DOHH2 (cell line): Measurements from ENCODE around the gene ATMIN.

Experiments
- H3F3A ChIP-seq: fragments of 200-600 bp; sonication (generic), shearing (Covaris generic); 2 replicates; pipeline ENCODE4 v1.6.0; 2016; ENCODE audit warnings: antibody characterized with exemption, mild to moderate bottlenecking; ENCODE audit not compliant: control insufficient read depth, insufficient read depth
- H3K27ac ChIP-seq: fragments of 200-600 bp; sonication (generic); 2 replicates; pipeline ENCODE4 v1.5.1; 2014; ENCODE audit warnings: low read depth, mild to moderate bottlenecking, low read length, moderate library complexity
- H3K27me3 ChIP-seq: fragments of 200-600 bp; sonication (generic); 2 replicates; pipeline ENCODE4 v1.6.1; 2014; ENCODE audit warnings: mild to moderate bottlenecking, low read length, mixed read lengths; ENCODE audit not compliant: control insufficient read depth
- H3K36me3 ChIP-seq: fragments of 200-600 bp; sonication (generic); 2 replicates; pipeline ENCODE4 v1.6.1; 2014; ENCODE audit warnings: mild to moderate bottlenecking, low read length, moderate library complexity, mixed read lengths; ENCODE audit not compliant: control insufficient read depth
- H3K4me1 ChIP-seq: fragments of 200-600 bp; sonication (generic); 2 replicates; pipeline ENCODE4 v1.6.1; 2014; ENCODE audit warnings: mild to moderate bottlenecking, low read length, mixed read lengths; ENCODE audit not compliant: control insufficient read depth
- H3K4me2 ChIP-seq: fragments of 200-600 bp; sonication (generic); 2 replicates; pipeline ENCODE4 v1.6.0; 2014; ENCODE audit warnings: mild to moderate bottlenecking, low read length, moderate library complexity
- H3K4me3 ChIP-seq: fragments of 200-600 bp; sonication (generic); 2 replicates; pipeline ENCODE4 v1.5.1; 2014; ENCODE audit warnings: mild to moderate bottlenecking, low read length, mixed read lengths
- H3K79me2 ChIP-seq: fragments of 200-600 bp; sonication (generic); 2 replicates; pipeline ENCODE4 v1.6.1; 2014; ENCODE audit warnings: mild to moderate bottlenecking, low read length, mixed read lengths; ENCODE audit not compliant: control insufficient read depth
- H3K9me2 ChIP-seq: fragments of 200-600 bp; sonication (generic); replicated peaks from 2 replicates; pipeline ENCODE4 v1.6.1; 2014; ENCODE audit warnings: mild to moderate bottlenecking, low read length, mixed read lengths; ENCODE audit not compliant: control insufficient read depth
- H3K9me3 ChIP-seq: fragments of 200-600 bp; sonication (generic); 2 replicates; pipeline ENCODE4 v1.6.1; 2014; ENCODE audit warnings: antibody characterized with exemption, low read length, mixed read lengths; ENCODE audit not compliant: control insufficient read depth, insufficient read depth
- H4K20me1 ChIP-seq: fragments of 200-600 bp; sonication (generic); 2 replicates; pipeline ENCODE4 v1.6.0; 2014; ENCODE audit warnings: low read depth, mild to moderate bottlenecking, antibody characterized with exemption, low read length, moderate library complexity; ENCODE audit not compliant: control insufficient read depth, insufficient read depth
- CTCF ChIP-seq: fragments of 200-600 bp; sonication (generic); IDR thresholded peaks from one replicate; pipeline ENCODE4 v1.5.1; 2014; ENCODE audit warnings: antibody characterized with exemption, mild to moderate bottlenecking, low read depth, low read length; ENCODE audit not compliant: poor library complexity, severe bottlenecking
- EZH2phosphoT487 ChIP-seq: fragments of 200-600 bp; sonication (generic); IDR thresholded peaks from 2 replicates; pipeline ENCODE4 v1.6.1; 2017; ENCODE audit warnings: borderline replicate concordance, mild to moderate bottlenecking, antibody characterized with exemption, low read length, moderate library complexity, mixed read lengths

The ATMIN gene

DNA sequence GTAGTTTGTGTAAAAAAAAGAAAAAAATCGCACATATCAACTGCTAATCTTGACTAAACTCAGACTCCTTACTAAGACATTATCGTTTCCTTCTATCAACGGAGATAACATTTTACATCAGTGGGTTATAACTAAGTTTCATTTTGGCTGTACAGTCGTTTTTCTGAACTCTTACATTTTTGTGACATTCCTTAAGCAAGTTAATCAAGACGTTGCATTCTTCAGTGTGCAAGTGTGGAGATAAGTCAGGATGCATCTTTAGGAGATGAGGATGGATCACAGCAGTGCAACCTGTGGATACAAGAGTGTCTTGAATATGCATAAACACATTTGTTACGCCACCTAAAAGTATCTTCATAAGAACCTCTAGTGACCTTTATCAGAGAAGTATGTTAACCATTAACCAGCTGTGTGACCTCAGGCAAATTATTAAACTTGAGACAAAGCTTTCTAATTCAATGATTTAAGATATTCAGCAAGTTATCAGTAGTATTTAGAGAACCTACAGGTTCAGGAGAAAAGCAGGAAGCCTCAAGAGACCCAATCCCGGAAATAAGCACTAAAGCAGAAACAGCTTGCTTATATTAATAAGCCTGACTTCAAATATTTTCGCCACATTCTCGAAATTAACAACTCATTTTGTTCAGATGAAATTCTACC is 38.4 kb upstream of the ATMIN start:
- H3K27ac ChIP-seq, result peak overlapping the region; percentile 51
- peaks cover 45% of the 10 kb centered on the region for H3K4me1 ChIP-seq
- H3K36me3 ChIP-seq, result peaks cover 39% of the 10 kb centered on the region
- H3K4me2 ChIP-seq, result peak overlapping the region; percentile 68
- TF ChIP-seq CTCF, result no peak
- TF ChIP-seq EZH2phosphoT487, result no peak
- H4K20me1 ChIP-seq, result peaks cover 5% of the 10 kb centered on the region; the same call in 1 of the 2 replicates
- peaks cover 98% of the 10 kb centered on the region for H3K79me2 ChIP-seq
- no peaks in the 10 kb centered on the region for H3K9me2 ChIP-seq
- peaks cover 10% of the 10 kb centered on the region; the same call in 1 of the 2 replicates for H3F3A ChIP-seq
- no peaks in the 10 kb centered on the region for H3K9me3 ChIP-seq
- H3K27me3 ChIP-seq, result no peaks in the 10 kb centered on the region
- peak overlapping the region; percentile 56 for H3K4me3 ChIP-seq

DNA sequence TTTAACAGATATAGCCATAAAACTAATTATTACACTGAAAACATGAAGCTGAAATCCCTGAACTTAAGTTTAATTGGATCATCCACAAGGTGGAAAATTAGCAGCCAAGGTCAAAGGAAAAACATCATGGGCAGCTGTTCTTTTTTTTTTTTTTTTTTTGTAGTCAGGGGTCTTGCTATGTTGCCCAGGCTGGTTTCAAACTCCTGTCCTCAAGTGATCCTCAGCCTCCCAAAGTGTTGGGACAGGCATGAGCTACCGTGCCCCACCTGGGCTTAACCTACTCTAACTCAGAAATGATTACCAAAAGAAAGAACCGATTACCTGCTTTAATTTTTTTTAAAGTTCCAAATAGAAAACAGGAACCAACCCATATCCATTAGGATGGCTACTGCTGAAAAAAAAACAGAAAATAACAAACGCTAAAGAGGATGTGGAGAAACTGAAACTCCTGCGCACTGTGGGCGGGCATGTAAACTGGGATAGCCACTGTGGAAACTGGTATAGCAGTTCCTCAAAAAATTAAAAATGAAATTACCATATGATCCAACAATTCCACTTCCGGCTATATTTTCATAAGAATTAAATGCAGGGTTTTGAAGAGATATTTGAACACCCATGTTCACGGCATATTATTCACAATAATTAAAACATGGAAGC is 37.5 kb upstream of the ATMIN start:
- Histone ChIP-seq H3F3A (peaks cover 10% of the 10 kb centered on the region; the same call in 1 of the 2 replicates), H3K27me3 (no peaks in the 10 kb centered on the region), H3K9me2 (no peaks in the 10 kb centered on the region), H3K4me2 (peak overlapping the region; percentile 68), H4K20me1 (peaks cover 8% of the 10 kb centered on the region; the same call in 1 of the 2 replicates), H3K9me3 (no peaks in the 10 kb centered on the region), H3K4me3 (peak overlapping the region; percentile 56), H3K27ac (peak overlapping the region; percentile 51), H3K36me3 (peaks cover 42% of the 10 kb centered on the region), H3K4me1 (peaks cover 48% of the 10 kb centered on the region), H3K79me2 (peaks cover 100% of the 10 kb centered on the region)
- no peak for TF ChIP-seq CTCF
- no peak for TF ChIP-seq EZH2phosphoT487

DNA sequence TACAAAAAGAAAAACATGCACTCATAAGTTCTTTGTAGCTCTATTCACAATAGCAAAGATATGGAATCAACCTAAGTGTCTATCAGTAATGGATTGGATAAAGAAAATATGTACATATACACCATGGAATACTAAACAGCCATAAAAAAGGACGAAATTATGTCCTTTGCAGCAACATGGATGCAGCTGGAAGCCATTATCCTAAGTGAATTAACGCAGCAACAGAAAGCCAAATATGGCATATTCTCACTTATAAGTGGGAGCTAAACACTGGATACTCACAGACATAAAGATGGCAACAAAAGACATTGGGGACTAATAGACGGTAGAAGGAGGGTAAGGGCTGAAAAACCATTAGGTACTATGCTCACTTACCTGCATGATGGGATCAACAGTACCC is 34.8 kb upstream of the ATMIN start:
- H3K4me1 ChIP-seq, result peaks cover 61% of the 10 kb centered on the region
- peaks cover 100% of the 10 kb centered on the region for H3K79me2 ChIP-seq
- H3K27ac ChIP-seq, result no peak overlapping the region
- H3K4me3 ChIP-seq, result no peak overlapping the region
- H3K9me2 ChIP-seq, result no peaks in the 10 kb centered on the region
- H3K36me3 ChIP-seq, result peaks cover 26% of the 10 kb centered on the region
- H3K9me3 ChIP-seq, result no peaks in the 10 kb centered on the region
- TF ChIP-seq EZH2phosphoT487 (no peak), CTCF (no peak)
- peaks cover 27% of the 10 kb centered on the region for H4K20me1 ChIP-seq
- no peaks in the 10 kb centered on the region for H3K27me3 ChIP-seq
- peaks cover 13% of the 10 kb centered on the region for H3F3A ChIP-seq
- no peak overlapping the region; the same call in 1 of the 2 replicates for H3K4me2 ChIP-seq
